Sigmoid colon (tissue), 7 donors: Measurements from ENCODE around the gene NDEL1. TPM values are rescaled to one million over a fixed set of nuclear protein-coding genes. Genes with fewer than 3 reads are reported as not detected.

Experiments used
- DNase-seq: peaks from one replicate; pipeline ENCODE4 v3.0.0-alpha.2; 2019
- H3K27ac ChIP-seq, 4 donors: fragments of 200-600 bp; sonication (generic); one replicate each; pipeline ENCODE4 v1.5.1; 2016 to 2019; ENCODE audit warnings: mild to moderate bottlenecking in 1 of 4
- H3K27me3 ChIP-seq, 3 donors: fragments of 200-600 bp; sonication (generic); one replicate each; pipeline ENCODE4 v1.5.1; 2019; ENCODE audit warnings: mild to moderate bottlenecking in 1 of 3
- H3K36me3 ChIP-seq, 4 donors: fragments of 200-600 bp; sonication (generic); one replicate each; pipeline ENCODE4 v1.5.1; 2016 to 2019
- H3K4me1 ChIP-seq, 4 donors: fragments of 200-600 bp; sonication (generic); one replicate each; pipeline ENCODE4 v1.5.1; 2017 to 2019
- H3K4me3 ChIP-seq, 4 donors: fragments of 200-600 bp; sonication (generic); one replicate each; pipeline ENCODE4 v1.5.1; 2017 to 2019; ENCODE audit warnings: mild to moderate bottlenecking in 2 of 4, moderate library complexity in 1 of 4
- H3K9me3 ChIP-seq, 4 donors: fragments of 200-600 bp in 3 of 4; sonication (generic) in 3 of 4; one replicate each; pipeline versions ENCODE4 v1.5.1 to v1.6.1; 2013 to 2019
- EP300 ChIP-seq, 4 donors: sonication (generic); formaldehyde crosslinking; IDR thresholded peaks; one replicate each; pipeline ENCODE4 v1.6.1; 2017; ENCODE audit warnings: antibody characterized with exemption in 4 of 4
- POLR2A ChIP-seq, 2 donors: fragments of 450-650 bp; IDR thresholded peaks; one replicate each; pipeline ENCODE4 v1.6.1; 2016; ENCODE audit warnings: antibody characterized with exemption in 2 of 2, mild to moderate bottlenecking in 2 of 2, moderate library complexity in 2 of 2
- POLR2AphosphoS5 ChIP-seq, 4 donors: sonication (generic); formaldehyde crosslinking; IDR thresholded peaks; one replicate each; pipeline ENCODE4 v1.6.1; 2017; ENCODE audit warnings: antibody characterized with exemption in 4 of 4
- WGBS, 2 donors: extraction: QIAGEN DNeasy Blood & Tissue Kit; methylation state at CpG; one replicate each; pipeline ENCODE4 v1.1.7; 2013; 5-methylcytosine and 5-hydroxymethylcytosine counted together
- intact Hi-C: fragments of 100-400 bp; cut with DNase I; formaldehyde crosslinking; loops from one replicate; pipeline ENCODE4 v1.15.1; 2023
- polyA plus RNA-seq, 3 donors: library from polyadenylated mRNA; stranded (reverse); fragments of 200-250 nt; gene quantifications; one replicate each; pipeline ENCODE4 v1.2.3, GENCODE V29; 2013
- total RNA-seq, 4 donors: library from RNA; depleted of rRNA; stranded (reverse); fragments of >200 nt; gene quantifications; one replicate each; pipeline ENCODE4 v1.1.0, GENCODE V29; 2016
- TF ChIP-seq, protein P1 (sequence below), 4 experiments: fragments of 450-650 bp in 3 of 4; fragments of 200-600 bp in 1 of 4; IDR thresholded peaks; one replicate each; pipeline ENCODE4 v1.5.1; 2016 to 2019; ENCODE audit warnings: antibody characterized with exemption in 4 of 4, mild to moderate bottlenecking in 3 of 4, moderate library complexity in 2 of 4
- donor health status: healthy with polysubstance abuse.
- donor health status: Bipolar disorder and iron deficiency.
- donor health status: healthy.

Gene NDEL1
- total and polyA plus RNA-seq, 7 donors = 31.3 to 56.8 (median 41.4) TPM

DNA sequence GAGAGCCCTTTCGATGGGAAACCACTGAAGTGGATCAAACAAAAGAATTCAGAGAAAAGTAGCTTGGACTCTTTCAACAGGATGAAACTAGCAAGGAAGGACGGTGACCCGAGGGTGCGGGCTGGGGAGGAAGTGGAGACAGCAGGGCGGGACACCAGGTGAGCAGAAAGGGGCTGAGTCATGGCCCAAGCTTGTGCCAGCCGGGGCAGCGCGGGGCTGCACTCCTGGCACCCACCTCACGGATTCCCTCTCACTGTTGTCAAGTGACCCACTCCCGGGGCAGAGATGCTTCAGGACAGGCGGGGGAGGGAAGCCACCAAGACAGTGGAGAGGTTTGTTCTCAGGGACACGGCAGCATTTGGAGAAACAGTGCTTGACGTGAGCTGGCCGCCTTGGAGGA is 27.3 kb upstream of the NDEL1 start:
- intact Hi-C loops = no loop called here
- Histone ChIP-seq H3K9me3 (no peaks in the 10 kb centered on the region), H3K36me3 (no peaks in the 10 kb centered on the region), H3K4me3 (no peak overlapping the region), H3K4me1 (peaks cover 0 to 8% (median 0%) of the 10 kb centered on the region in 4 donors), H3K27me3 (no peaks in the 10 kb centered on the region), H3K27ac (no peak overlapping the region)
- 26 to 51% methylated on average over 14 of the region's 14 CpGs for WGBS, 2 donors
- TF ChIP-seq EP300 (IDR thresholded peaks at IDR 0.05) = no peak
- TF ChIP-seq, protein P1, sequence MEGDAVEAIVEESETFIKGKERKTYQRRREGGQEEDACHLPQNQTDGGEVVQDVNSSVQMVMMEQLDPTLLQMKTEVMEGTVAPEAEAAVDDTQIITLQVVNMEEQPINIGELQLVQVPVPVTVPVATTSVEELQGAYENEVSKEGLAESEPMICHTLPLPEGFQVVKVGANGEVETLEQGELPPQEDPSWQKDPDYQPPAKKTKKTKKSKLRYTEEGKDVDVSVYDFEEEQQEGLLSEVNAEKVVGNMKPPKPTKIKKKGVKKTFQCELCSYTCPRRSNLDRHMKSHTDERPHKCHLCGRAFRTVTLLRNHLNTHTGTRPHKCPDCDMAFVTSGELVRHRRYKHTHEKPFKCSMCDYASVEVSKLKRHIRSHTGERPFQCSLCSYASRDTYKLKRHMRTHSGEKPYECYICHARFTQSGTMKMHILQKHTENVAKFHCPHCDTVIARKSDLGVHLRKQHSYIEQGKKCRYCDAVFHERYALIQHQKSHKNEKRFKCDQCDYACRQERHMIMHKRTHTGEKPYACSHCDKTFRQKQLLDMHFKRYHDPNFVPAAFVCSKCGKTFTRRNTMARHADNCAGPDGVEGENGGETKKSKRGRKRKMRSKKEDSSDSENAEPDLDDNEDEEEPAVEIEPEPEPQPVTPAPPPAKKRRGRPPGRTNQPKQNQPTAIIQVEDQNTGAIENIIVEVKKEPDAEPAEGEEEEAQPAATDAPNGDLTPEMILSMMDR (IDR thresholded peaks at IDR 0.05) = no peak
- no peak for TF ChIP-seq POLR2AphosphoS5 (IDR thresholded peaks at IDR 0.05)
- TF ChIP-seq POLR2A (IDR thresholded peaks at IDR 0.05) = no peak
- no peak for DNase-seq

DNA sequence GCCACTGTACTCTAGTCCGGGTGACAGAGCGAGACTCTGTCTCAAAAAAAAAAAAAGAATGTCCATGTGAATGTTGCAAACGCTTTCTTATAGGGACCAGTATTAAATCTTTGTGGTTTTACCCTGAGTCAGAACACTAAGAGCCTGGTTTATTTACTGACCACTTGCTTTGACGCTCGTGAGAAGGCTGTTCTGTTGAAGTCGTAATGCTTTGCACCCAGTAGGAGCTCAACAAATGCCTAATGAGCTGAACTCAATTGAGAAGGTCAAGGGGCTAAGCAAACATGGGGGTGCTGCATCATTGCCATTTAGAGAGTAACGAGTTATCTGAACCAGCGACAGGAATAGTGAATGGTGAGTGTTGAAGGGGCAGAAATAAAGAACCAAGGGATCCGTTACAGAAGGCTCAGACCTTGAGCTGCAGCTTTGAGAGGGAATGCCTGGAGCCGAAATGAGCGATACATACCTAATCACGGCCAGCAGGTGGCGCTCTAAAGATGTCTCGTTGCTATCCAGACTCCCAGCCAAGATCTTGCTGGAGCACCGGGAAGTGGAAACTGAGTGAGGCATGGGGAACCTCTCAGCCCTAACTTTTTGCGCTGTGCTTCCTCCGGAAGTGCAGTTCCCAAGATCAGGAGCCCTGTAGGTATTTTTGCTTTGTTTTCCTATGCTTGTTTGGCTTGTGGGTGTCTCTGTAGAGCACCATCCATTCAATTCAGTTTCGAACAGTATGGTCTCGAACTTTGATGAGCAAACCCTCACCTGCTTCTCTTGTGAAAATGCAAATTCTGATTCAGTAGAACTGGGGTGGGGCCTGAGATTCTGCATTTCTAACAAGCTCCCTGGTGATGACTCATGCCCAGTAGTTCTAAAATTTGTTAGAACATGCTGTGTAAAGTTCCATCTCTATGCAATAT is 25.5 kb upstream of the NDEL1 start:
- no peaks in the 10 kb centered on the region for H3K36me3 ChIP-seq
- H3K4me3 ChIP-seq = no peak overlapping the region
- DNase-seq = peak; percentile 94
- 16 to 25% methylated on average over 19 of the region's 19 CpGs for WGBS, 2 donors
- intact Hi-C loops = loop anchor here (1.0 to 2.0 kb wide), 2 partner anchors 336 to 377 kb away; no protein-coding TSS in a partner anchor
- TF ChIP-seq EP300 (IDR thresholded peaks at IDR 0.05) (no peak), POLR2A (IDR thresholded peaks at IDR 0.05) (no peak), POLR2AphosphoS5 (IDR thresholded peaks at IDR 0.05) (peak in 2 of 4 donors; percentile 10 to 37)
- TF ChIP-seq, protein P1 (IDR thresholded peaks at IDR 0.05) = peak; percentile 73 to 86 (median 78)
- peaks cover 0 to 2% (median 0%) of the 10 kb centered on the region in 3 donors for H3K27me3 ChIP-seq
- H3K9me3 ChIP-seq = no peaks in the 10 kb centered on the region
- no peak overlapping the region for H3K27ac ChIP-seq
- H3K4me1 ChIP-seq = peaks cover 0 to 8% (median 0%) of the 10 kb centered on the region in 4 donors

DNA sequence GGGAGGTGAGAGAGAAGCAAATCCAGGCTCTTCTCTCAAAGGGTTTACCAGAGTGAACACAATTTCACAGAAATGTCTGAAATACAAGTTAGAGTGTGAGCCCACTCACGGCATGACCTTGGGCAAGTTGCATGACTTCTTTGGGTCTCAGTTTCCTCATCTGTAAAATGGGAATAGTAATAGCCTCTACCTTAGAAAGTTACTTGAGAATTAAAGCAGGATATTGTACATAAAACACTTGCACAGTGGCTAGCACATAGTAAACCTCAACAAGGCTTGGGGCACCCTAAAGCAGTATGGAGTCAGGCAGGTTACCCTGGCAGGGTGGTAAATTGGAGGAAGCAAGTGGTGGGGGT is 24.8 kb upstream of the NDEL1 start:
- Histone ChIP-seq H3K4me1 (peaks cover 0 to 8% (median 0%) of the 10 kb centered on the region in 4 donors), H3K27ac (no peak overlapping the region), H3K36me3 (no peaks in the 10 kb centered on the region), H3K4me3 (no peak overlapping the region), H3K9me3 (no peaks in the 10 kb centered on the region), H3K27me3 (peaks cover 0 to 3% (median 0%) of the 10 kb centered on the region in 3 donors)
- intact Hi-C loops = loop anchor here (1.0 to 2.0 kb wide), 2 partner anchors 335 to 376 kb away; no protein-coding TSS in a partner anchor
- TF ChIP-seq POLR2A (IDR thresholded peaks at IDR 0.05) = no peak
- TF ChIP-seq POLR2AphosphoS5 (IDR thresholded peaks at IDR 0.05) = no peak
- TF ChIP-seq, protein P1 (IDR thresholded peaks at IDR 0.05) = no peak
- TF ChIP-seq EP300 (IDR thresholded peaks at IDR 0.05) = no peak
- 78 to 97% methylated on average over 1 of the region's 1 CpG for WGBS, 2 donors
- DNase-seq = no peak

DNA sequence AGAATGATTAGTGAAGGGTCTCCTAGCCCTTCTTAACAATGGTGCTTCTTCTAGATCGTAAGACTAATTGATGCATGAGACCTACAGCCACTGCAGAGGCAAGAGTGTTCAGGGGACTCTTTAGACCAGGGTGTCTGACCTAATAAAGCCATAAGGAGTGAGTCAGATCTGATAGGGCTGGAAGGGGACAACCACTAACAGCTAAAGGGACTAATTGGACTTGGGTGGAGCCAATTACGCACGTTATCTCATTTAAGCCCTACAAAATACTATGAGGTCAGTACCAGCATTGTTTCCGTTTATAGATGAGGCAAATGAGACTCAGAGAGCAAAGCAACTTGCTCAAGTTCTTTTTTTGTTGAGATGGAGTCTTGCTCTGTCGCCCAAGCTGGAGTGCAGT is 23.6 kb upstream of the NDEL1 start:
- Histone ChIP-seq H3K4me3 (no peak overlapping the region), H3K36me3 (no peaks in the 10 kb centered on the region), H3K4me1 (peaks cover 0 to 8% (median 0%) of the 10 kb centered on the region in 4 donors), H3K9me3 (no peaks in the 10 kb centered on the region), H3K27ac (no peak overlapping the region), H3K27me3 (peaks cover 0 to 3% (median 0%) of the 10 kb centered on the region in 3 donors)
- intact Hi-C loops = no loop called here
- DNase-seq = no peak
- TF ChIP-seq EP300 (IDR thresholded peaks at IDR 0.05) (no peak), POLR2AphosphoS5 (IDR thresholded peaks at IDR 0.05) (no peak), POLR2A (IDR thresholded peaks at IDR 0.05) (no peak)
- TF ChIP-seq, protein P1 (IDR thresholded peaks at IDR 0.05) = no peak
- WGBS, 2 donors = 66 to 73% methylated on average over 5 of the region's 5 CpGs
